Gastroesophageal sphincter (tissue), 4 donors: ENCODE results near the gene CCDC85B. TPM values are rescaled to one million over a fixed set of nuclear protein-coding genes. Genes with fewer than 3 reads are reported as not detected.
A peak's percentile ranks its signal among the peaks of the same experiment; 100 is the strongest.

Source experiments
- ATAC-seq: fragments of 150-250 bp; one replicate; pipeline ENCODE4 v1.9.1; 2016; ENCODE audit warnings: mild to moderate bottlenecking, moderate library complexity
- H3K27ac ChIP-seq, 4 donors: fragments of 200-600 bp; sonication (generic) in 3 of 4; 1 replicate in 3 of 4; 2 replicates in 1 of 4; pipeline ENCODE4 v1.5.1; 2016 to 2019
- H3K27me3 ChIP-seq: fragments of 200-600 bp; sonication (generic); one replicate; pipeline ENCODE4 v1.5.1; 2019
- H3K36me3 ChIP-seq, 2 donors: fragments of 200-600 bp; sonication (generic); one replicate each; pipeline ENCODE4 v1.5.1; 2019; ENCODE audit warnings: control low read depth in 1 of 2
- H3K4me1 ChIP-seq, 3 donors: fragments of 200-600 bp; sonication (generic); 1 replicate in 2 of 3; 2 replicates in 1 of 3; pipeline ENCODE4 v1.5.1; 2016 to 2019; ENCODE audit warnings: control low read depth in 2 of 3
- H3K4me3 ChIP-seq, 2 donors: fragments of 200-600 bp; sonication (generic); one replicate each; pipeline ENCODE4 v1.5.1; 2019; ENCODE audit warnings: mild to moderate bottlenecking in 1 of 2, moderate library complexity in 1 of 2
- H3K9me3 ChIP-seq, 3 donors: fragments of 200-600 bp; sonication (generic); one replicate each; pipeline ENCODE4 v1.5.1; 2017 to 2019; ENCODE audit warnings: control low read depth in 2 of 3
- EP300 ChIP-seq: sonication (generic); formaldehyde crosslinking; IDR thresholded peaks from one replicate; pipeline ENCODE4 v1.6.1; 2017; ENCODE audit warnings: antibody characterized with exemption, mild to moderate bottlenecking
- POLR2A ChIP-seq, 2 donors: fragments of 450-650 bp; IDR thresholded peaks; one replicate each; pipeline ENCODE4 v1.6.1; 2017; ENCODE audit warnings: antibody characterized with exemption in 2 of 2, mild to moderate bottlenecking in 2 of 2, moderate library complexity in 1 of 2
- POLR2AphosphoS5 ChIP-seq: sonication (generic); formaldehyde crosslinking; IDR thresholded peaks from one replicate; pipeline ENCODE4 v1.6.1; 2017; ENCODE audit warnings: antibody characterized with exemption
- WGBS, 2 donors: methylation state at CpG; one replicate each; pipeline ENCODE4 v1.1.5; 2018; ENCODE audit warnings: low coverage in 1 of 2; 5-methylcytosine and 5-hydroxymethylcytosine counted together
- total RNA-seq, 4 donors: library from RNA; depleted of rRNA; stranded (reverse); fragments of >200 nt; gene quantifications; one replicate each; pipeline ENCODE4 v1.1.0, GENCODE V29; 2016
- TF ChIP-seq, protein P1 (sequence below), 4 experiments: fragments of 200-600 bp in 2 of 4; fragments of 450-650 bp in 2 of 4; sonication (generic) in 1 of 4; IDR thresholded peaks; one replicate each; pipeline ENCODE4 v1.5.1; 2017 to 2019; ENCODE audit warnings: antibody characterized with exemption in 4 of 4, mild to moderate bottlenecking in 2 of 4, moderate library complexity in 2 of 4

The CCDC85B gene
- 100 to 1,000 TPM in 1 of 4 donors, 10 to 100 TPM in 3; 68.7 to 111 (median 77.7) TPM for total RNA-seq

DNA sequence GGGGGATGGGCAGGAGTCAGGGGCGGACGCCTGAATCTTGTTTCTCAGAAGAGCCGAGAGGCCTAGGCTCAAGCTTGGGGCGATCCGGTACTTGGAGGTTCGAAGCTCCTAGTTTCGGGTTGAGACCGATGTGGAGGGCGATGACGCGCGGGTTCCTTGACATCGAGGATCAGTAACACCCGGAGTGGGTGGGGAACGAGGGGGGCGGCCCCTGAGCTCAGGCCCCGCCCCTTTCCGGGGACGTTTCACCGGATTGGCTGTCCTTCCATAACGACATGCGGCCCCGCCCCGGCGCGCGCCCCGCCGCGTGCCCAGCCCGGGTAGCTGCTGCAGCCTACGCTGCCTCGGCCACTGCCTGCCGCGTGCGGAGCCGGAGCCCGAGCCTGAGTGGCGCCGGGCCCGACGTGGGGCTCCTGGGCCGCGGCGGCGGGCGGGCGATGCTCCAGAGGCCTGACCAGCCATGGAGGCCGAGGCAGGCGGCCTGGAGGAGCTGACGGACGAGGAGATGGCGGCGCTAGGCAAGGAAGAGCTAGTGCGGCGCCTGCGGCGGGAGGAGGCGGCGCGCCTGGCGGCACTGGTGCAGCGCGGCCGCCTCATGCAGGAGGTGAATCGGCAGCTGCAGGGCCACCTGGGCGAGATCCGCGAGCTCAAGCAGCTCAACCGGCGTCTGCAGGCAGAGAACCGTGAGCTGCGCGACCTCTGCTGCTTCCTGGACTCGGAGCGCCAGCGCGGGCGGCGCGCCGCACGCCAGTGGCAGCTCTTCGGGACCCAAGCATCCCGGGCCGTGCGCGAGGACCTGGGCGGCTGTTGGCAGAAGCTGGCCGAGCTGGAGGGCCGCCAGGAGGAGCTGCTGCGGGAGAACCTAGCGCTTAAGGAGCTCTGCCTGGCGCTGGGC is at the start of gene CCDC85B:
CCDC85B (plus strand) TSS at position 350 of the 895 bp plus-strand sequence; CDS start at position 461, 111 bp downstream.
- TF ChIP-seq POLR2A (IDR thresholded peaks at IDR 0.05) = peak; percentile 98 to 99
- TF ChIP-seq POLR2AphosphoS5 = peak; percentile 94
- TF ChIP-seq, protein P1, sequence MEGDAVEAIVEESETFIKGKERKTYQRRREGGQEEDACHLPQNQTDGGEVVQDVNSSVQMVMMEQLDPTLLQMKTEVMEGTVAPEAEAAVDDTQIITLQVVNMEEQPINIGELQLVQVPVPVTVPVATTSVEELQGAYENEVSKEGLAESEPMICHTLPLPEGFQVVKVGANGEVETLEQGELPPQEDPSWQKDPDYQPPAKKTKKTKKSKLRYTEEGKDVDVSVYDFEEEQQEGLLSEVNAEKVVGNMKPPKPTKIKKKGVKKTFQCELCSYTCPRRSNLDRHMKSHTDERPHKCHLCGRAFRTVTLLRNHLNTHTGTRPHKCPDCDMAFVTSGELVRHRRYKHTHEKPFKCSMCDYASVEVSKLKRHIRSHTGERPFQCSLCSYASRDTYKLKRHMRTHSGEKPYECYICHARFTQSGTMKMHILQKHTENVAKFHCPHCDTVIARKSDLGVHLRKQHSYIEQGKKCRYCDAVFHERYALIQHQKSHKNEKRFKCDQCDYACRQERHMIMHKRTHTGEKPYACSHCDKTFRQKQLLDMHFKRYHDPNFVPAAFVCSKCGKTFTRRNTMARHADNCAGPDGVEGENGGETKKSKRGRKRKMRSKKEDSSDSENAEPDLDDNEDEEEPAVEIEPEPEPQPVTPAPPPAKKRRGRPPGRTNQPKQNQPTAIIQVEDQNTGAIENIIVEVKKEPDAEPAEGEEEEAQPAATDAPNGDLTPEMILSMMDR (IDR thresholded peaks at IDR 0.05) = peak in 2 of 4 experiments; percentile 49
- no peak for TF ChIP-seq EP300
- peaks cover 0 to 78% (median 38%) of the 10 kb centered on the region in 3 donors for H3K4me1 ChIP-seq
- WGBS, 2 donors = 0 to 3% methylated on average over 2 to 7 of the region's 94 CpGs

DNA sequence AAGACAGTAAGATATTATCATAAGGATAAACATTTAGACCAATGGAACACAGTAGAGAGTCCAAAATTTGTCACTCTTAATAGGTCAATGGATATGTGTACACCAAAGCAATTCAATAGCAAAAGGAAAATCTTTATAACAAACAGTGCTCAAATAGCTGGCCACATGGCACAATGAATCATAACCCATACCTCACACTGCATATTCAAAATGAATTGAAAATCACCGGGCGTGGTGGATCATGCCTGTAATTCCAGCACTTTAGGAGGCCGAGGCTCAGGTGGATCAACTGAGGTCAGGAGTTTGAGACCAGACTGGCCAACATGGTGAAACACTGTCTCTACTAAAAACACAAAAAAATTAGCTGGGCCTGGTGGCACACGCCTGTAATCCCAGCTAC is 48.3 kb upstream of the CCDC85B start:
- no peaks in the 10 kb centered on the region for H3K36me3 ChIP-seq
- H3K9me3 ChIP-seq = no peaks in the 10 kb centered on the region
- no peak overlapping the region for H3K27ac ChIP-seq
- no peak for ATAC-seq
- no peaks in the 10 kb centered on the region for H3K4me1 ChIP-seq
- WGBS, 2 donors = 96 to 100% methylated on average over 1 to 4 of the region's 4 CpGs
- TF ChIP-seq EP300 (no peak), POLR2A (IDR thresholded peaks at IDR 0.05) (no peak), POLR2AphosphoS5 (no peak)
- TF ChIP-seq, protein P1 (IDR thresholded peaks at IDR 0.05) = no peak
- H3K4me3 ChIP-seq = no peak overlapping the region
- H3K27me3 ChIP-seq = no peaks in the 10 kb centered on the region

More for the DNA sequence above, at the start of gene CCDC85B:
- Histone ChIP-seq H3K27ac (peak within 1 kb of the TSS; percentile 92 to 99 (median 98)), H3K9me3 (no peaks in the 10 kb centered on the region), H3K36me3 (peaks cover 0 to 15% of the 10 kb centered on the region in 2 donors), H3K27me3 (no peaks in the 10 kb centered on the region), H3K4me3 (peak within 1 kb of the TSS; percentile 48 to 86)
- peak; percentile 83 for ATAC-seq

DNA sequence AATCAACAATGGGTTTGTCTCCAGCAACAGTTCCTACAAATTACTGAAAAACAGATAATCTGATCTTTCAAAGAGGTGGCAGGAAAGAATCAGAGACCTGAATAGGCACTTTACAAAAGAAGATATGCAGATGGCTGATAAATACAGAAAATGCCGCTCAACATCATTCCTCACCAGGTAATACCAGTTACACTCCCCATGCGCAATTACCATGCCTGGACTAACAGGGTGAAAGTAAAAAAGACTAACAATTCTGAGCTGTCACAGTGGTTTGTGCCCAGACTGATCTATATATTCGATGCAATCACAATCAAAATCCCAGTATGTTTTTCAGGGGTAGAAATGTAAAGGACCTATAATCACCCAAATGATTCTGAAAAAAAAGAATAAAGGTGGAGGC is 46.7 kb upstream of the CCDC85B start:
- WGBS, 2 donors = 92 to 95% methylated on average over 3 of the region's 3 CpGs
- no peaks in the 10 kb centered on the region for H3K9me3 ChIP-seq

DNA sequence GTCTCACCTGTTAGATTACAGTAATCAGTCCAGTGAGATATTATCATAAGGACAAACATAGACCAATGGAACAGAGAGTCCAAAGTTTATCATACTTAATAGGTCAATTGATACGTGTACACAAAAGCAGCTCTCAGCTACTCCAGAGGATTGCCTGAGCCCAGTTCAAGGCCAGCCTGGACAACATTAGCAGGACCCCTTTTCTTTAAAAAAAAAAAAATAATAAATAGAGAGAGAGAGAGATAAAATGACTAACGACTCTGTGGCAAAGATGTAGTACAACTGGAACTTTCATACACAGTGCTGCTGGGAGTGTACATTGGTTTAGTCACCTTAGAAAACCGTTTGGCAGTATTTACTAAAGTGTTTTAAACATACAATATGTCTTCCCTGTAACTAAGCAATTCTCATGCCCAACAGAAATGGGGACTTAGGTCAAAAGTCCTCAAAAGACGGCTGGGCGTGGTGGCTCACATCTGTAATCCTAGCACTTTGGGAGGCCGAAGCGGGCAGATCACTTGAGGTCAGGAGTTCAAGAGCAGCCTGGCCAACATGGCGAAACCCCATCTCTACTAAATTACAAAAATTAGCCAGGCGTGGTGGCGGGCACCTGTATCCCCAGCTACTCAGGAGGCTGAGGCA is 46.1 kb upstream of the CCDC85B start:
- Histone ChIP-seq H3K27ac (no peak overlapping the region), H3K9me3 (no peaks in the 10 kb centered on the region), H3K27me3 (no peaks in the 10 kb centered on the region), H3K4me3 (no peak overlapping the region), H3K36me3 (no peaks in the 10 kb centered on the region), H3K4me1 (no peaks in the 10 kb centered on the region)
- no peak for ATAC-seq
- WGBS, 2 donors = 78 to 85% methylated on average over 2 to 10 of the region's 10 CpGs
- TF ChIP-seq, protein P1 (IDR thresholded peaks at IDR 0.05) = no peak
- TF ChIP-seq POLR2AphosphoS5 (no peak), EP300 (no peak), POLR2A (IDR thresholded peaks at IDR 0.05) (no peak)

More for the DNA sequence above, 46.7 kb upstream of the CCDC85B start:
- ATAC-seq = no peak
- Histone ChIP-seq H3K36me3 (no peaks in the 10 kb centered on the region), H3K27me3 (no peaks in the 10 kb centered on the region), H3K27ac (no peak overlapping the region), H3K4me3 (no peak overlapping the region), H3K4me1 (no peaks in the 10 kb centered on the region)
- TF ChIP-seq POLR2A (IDR thresholded peaks at IDR 0.05) = no peak
- TF ChIP-seq EP300 = no peak
- TF ChIP-seq, protein P1 (IDR thresholded peaks at IDR 0.05) = no peak
- TF ChIP-seq POLR2AphosphoS5 = no peak
